Brain microvascular endothelial cell (primary cell): Measurements from ENCODE around the gene KLHL26.

ENCODE experiments used
- DNase-seq: peaks from one replicate; pipeline ENCODE4 v3.0.0-alpha.2; 2020
- H3K27ac ChIP-seq: fragments of 250-450 bp; sonication (Bioruptor Pico); 2 replicates; pipeline ENCODE4 v1.5.1; 2020; ENCODE audit warnings: mild to moderate bottlenecking, moderate library complexity
- H3K27me3 ChIP-seq: fragments of 250-450 bp; sonication (Bioruptor Pico); replicated peaks from 2 replicates; pipeline ENCODE4 v1.5.1; 2020; ENCODE audit warnings: mild to moderate bottlenecking
- H3K36me3 ChIP-seq: fragments of 250-450 bp; sonication (Bioruptor Pico); replicated peaks from 2 replicates; pipeline ENCODE4 v1.5.1; 2020; ENCODE audit warnings: mild to moderate bottlenecking
- H3K4me3 ChIP-seq: 2 replicates; pipeline ENCODE4 v1.5.1; 2011; ENCODE audit warnings: low read depth, mild to moderate bottlenecking, control low read depth, low read length, moderate library complexity
- in situ Hi-C: cut with HindIII; loops from 2 replicates; pipeline ENCODE4 v1.10.0; 2017; ENCODE audit warnings: low sequenced_read_pairs, low pct_ligation_motif_present
- TF ChIP-seq, protein P1 (sequence below): IDR thresholded peaks from 2 replicates; pipeline ENCODE4 v1.5.1; 2011; ENCODE audit warnings: low read depth, mild to moderate bottlenecking, moderate library complexity, low read length, control low read depth, inconsistent platforms; ENCODE audit errors: missing control alignments

KLHL26 gene

DNA sequence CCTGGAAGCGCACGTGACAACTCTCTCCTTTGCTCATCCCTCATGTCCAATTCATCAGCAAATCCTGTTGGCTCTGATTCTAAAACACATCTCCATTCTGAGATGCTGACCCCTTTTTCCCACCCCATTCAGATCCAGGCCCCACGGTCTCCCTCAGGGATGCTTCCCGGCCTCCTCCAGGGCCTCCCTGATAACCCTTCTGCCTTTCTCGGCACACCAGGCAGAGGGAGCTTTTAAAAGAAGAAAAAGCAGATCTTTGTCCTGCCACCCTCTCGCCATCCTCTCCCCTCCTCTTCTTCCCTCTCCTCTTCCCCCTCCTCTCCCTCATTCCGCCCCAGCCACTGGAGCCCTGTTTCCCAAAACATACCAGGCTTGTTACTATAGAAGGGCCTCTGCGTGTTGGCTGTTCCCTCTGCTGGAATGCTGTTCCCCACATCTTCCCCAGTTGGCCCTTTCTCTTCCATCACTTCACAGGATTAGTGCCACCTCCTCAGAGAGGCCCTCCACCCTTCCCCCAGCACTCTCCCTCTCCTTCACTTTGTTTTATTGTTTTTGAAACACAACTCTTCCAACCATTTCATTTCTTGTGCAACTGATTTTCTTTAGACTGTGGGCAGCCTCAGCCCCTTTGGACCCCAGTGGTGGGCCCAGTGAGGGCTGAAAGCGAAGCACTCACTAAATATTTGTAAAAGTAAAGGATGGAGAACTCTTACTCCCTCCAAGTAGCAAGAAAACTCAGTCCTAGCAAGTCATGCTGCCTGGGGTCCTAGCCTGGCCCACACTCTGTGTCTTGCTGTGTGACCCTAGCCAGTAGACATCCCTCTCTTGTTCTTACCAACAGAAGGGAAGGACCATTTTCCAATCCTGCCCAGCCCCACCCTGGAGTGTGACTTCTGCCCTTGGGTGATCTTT, 27.8 kb upstream of the KLHL26 start:
- peaks cover 90% of the 10 kb centered on the region for H3K27me3 ChIP-seq
- H3K36me3 ChIP-seq = no peaks in the 10 kb centered on the region
- no peak overlapping the region for H3K4me3 ChIP-seq
- in situ Hi-C loops = no loop called here
- TF ChIP-seq, protein P1, sequence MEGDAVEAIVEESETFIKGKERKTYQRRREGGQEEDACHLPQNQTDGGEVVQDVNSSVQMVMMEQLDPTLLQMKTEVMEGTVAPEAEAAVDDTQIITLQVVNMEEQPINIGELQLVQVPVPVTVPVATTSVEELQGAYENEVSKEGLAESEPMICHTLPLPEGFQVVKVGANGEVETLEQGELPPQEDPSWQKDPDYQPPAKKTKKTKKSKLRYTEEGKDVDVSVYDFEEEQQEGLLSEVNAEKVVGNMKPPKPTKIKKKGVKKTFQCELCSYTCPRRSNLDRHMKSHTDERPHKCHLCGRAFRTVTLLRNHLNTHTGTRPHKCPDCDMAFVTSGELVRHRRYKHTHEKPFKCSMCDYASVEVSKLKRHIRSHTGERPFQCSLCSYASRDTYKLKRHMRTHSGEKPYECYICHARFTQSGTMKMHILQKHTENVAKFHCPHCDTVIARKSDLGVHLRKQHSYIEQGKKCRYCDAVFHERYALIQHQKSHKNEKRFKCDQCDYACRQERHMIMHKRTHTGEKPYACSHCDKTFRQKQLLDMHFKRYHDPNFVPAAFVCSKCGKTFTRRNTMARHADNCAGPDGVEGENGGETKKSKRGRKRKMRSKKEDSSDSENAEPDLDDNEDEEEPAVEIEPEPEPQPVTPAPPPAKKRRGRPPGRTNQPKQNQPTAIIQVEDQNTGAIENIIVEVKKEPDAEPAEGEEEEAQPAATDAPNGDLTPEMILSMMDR = no peak
- DNase-seq = no peak
- H3K27ac ChIP-seq = no peak overlapping the region

DNA sequence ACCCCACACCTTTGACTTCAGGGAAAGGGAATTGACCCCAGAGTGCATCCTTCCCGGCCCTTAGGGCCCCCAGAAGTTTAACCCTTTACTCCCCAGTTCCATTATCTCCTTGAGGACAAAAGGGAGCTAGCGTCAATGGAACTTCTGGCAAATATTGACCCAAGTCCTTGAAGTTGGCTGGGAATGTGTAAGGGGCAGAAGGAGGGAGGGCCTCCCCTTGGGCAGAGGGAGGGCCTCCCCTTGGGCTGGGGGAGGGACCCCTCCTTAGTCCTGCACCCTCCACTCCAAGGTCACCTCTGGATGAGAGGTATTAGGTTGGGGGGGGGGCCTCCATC, 27.1 kb upstream of the KLHL26 start:
- no peak for DNase-seq
- Histone ChIP-seq H3K27ac (no peak overlapping the region), H3K27me3 (peaks cover 90% of the 10 kb centered on the region), H3K36me3 (no peaks in the 10 kb centered on the region), H3K4me3 (no peak overlapping the region)
- TF ChIP-seq, protein P1 = no peak
- in situ Hi-C loops = no loop called here

DNA sequence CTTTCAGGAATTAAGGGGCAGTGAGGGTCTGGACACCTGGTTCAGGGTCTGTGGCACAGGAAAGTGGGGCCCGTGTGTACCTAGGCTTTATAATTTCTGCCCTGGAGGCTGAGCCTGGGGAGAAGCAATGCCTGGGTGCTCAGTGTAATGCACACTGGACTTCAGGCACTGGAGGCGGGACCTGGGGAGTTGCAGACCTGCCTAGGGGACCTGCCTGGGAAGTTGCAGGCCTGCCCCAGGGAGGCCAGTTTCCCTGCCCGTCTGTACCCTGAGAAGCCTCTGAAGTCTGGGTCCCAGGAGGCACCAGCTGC, 26.6 kb upstream of the KLHL26 start:
- Histone ChIP-seq H3K27me3 (peaks cover 91% of the 10 kb centered on the region), H3K36me3 (no peaks in the 10 kb centered on the region), H3K27ac (no peak overlapping the region), H3K4me3 (no peak overlapping the region)
- no peak for DNase-seq
- TF ChIP-seq, protein P1 = no peak
- in situ Hi-C loops = no loop called here

DNA sequence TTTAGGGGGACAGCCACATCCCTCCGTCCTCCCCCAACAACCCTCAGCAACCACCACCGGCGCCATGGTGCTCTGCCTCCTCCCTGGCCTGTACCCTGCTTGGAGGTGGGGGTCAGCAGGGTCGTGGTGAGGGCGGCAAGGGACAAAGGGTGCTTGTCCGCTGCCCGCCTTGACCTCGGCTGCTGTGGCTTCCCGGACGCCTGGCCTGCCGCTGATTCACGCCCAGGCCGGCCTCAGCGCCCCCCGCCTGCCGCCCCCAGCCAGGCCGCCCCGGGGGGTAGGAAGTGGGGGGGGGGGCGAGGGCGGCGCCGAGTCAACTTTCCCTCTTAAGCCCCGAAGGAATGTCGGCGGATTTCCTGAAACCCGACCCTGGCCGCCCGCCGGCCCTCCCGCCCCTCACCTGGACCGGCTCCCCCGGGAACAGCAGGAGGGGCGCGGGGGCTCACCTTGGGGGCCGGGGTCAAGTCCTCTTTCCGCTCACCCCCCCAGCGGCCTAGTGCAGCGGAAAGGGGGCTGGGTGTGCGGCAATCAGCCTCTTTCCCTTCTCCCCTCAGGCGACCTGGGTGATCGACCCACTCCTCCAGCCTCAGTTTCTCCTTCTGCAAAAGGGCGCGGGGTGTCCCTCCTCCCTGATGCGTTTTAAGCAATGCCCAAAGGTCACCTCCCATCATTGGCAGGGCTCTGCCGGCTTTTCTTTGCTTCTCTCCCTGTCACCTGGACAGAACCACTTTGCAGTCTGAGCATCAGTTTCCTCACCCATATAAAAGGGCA, 26.1 kb upstream of the KLHL26 start:
- no peak overlapping the region for H3K4me3 ChIP-seq
- TF ChIP-seq, protein P1 = no peak
- H3K27ac ChIP-seq = no peak overlapping the region
- no peaks in the 10 kb centered on the region for H3K36me3 ChIP-seq
- H3K27me3 ChIP-seq = peaks cover 88% of the 10 kb centered on the region
- in situ Hi-C loops = no loop called here
- no peak for DNase-seq

DNA sequence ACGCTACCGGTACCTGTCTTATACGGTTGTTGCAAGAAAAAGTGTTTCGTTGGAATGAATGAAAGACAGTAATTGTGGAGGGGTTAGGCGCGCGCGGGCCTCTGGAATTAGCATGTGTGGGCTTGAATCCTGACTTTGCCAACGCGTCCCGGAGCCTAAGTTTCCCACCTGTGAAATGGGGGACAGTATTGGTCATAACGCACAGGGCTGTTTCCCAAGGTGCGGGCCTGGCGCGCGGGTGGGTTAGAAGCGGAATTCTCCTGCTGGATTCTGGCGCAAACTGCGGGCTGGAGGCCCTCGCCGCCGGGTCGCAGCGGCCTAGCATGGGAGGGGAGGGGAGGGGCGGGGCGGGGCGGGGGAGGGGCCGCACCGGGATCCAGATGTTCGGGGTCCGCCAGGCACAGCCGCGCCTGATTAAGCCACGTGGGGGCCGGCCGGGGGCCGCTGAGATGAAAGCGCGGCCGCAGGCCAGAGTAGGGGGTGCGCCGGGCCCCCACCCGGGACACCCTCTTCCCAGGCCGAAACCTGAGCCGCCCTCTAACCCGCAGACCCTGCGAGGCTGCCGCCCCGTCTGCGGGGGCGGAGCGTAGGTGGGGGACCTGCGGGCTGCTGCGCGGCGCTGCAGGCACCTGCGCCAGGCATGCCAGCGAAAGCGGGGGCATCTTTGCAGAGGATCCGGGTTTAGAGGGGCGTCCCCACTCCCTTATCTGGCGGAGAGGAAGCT, 25.3 kb upstream of the KLHL26 start:
- in situ Hi-C loops = no loop called here
- no peak for DNase-seq
- H3K4me3 ChIP-seq = no peak overlapping the region
- H3K27ac ChIP-seq = no peak overlapping the region
- H3K27me3 ChIP-seq = peaks cover 82% of the 10 kb centered on the region
- TF ChIP-seq, protein P1 = no peak
- H3K36me3 ChIP-seq = no peaks in the 10 kb centered on the region
